ENCODE data around the gene GRIN2B.

Gene GRIN2B

DNA sequence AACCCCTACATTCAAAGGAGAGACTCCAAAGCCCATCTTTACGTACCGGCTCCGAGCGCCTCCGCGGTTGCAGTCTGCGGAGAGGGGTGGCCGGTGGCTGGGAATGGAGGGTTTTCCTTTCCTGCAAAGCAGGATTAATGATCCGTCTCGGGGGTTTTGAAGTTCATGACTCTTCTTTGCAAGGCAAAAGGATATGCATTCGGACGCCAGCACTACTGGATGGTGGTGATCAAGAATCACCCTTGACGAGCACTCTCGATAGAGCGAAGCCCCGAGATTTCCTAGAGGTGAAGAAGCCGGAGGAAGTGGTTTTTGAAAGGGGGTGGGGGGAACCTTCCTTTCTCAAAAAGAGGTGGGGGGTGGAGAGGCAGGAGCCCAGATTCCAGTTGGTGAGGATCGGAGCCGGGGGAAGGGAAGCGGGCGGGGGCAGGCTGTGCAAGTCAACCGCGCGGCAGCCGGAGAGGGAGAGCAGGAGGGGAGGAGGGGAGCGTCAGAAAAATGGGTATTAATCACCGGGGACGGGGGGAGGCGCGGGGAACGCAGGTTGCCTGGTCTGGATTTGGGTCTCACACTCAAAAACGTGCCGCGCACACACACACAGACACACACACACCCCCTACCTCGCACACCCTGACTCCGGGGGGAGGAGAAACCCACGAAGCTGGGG, at the start of gene GRIN2B:
Gene GRIN2B (minus strand): TSS at position 307 of the 667 bp plus-strand sequence. CDS start 115,394 bp downstream, outside the sequence.
- peak; percentile 44 for DNase-seq (ENCODE audit: low read depth, low spot score)

DNA sequence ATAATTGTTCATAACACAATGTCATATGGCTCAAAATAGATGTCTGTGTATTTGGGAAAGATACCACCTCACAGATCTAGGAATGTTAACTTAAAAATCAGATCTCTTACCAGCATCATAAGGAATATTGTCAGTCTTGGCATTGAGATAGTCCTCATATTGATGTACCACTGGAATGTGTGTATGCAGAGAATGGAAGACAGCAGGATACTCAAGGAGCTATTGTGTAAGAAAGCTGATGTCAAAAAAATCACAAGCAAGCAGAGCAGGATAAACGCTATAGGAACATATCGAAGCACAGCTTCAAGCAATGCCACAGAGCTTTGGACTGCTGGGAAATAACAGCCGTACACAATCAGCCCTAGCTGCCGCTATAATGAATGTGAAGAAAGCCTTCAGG, 45.1 kb upstream of the GRIN2B start:
- DNase-seq (ENCODE audit: low read depth, low spot score) = no peak

DNA sequence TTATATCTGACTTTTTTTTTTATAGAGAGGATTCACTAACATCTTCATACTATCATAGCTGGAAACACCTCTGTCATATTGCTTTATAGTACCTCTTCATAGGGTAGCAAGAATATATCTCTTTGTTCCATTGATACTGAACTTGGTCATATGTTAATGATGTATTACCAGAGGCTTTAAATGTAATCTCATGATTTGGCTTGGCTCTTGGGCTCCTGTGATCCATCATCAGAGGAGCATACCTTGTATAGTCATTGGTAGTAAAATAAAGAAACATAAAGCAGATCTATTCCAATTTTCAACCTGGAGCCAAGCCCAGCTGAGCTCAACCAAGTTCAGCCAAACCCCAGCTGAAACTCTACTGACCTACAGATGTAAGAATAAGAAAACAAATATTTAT, 43.2 kb upstream of the GRIN2B start:
- no peak for DNase-seq (ENCODE audit: low read depth, low spot score)

DNA sequence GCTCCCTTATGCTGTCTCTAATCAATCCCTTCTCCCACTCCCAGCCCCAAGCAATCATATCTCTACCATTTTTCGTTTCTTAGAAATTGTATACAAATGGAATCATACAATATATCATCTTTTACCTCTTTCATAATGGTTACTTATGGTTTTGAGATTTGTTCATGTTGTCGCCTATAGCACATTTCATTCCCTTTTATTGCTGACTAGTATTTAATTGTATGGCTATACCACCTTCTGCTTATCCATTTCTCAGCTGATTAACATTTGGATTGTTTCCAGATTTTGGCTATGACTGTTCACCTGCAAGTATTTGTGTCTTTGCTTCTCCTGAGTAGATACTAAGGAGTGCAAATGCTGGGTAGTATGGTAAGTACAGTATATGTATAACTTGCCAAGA, 36.7 kb upstream of the GRIN2B start:
- DNase-seq (ENCODE audit: low read depth, low spot score) = no peak

DNA sequence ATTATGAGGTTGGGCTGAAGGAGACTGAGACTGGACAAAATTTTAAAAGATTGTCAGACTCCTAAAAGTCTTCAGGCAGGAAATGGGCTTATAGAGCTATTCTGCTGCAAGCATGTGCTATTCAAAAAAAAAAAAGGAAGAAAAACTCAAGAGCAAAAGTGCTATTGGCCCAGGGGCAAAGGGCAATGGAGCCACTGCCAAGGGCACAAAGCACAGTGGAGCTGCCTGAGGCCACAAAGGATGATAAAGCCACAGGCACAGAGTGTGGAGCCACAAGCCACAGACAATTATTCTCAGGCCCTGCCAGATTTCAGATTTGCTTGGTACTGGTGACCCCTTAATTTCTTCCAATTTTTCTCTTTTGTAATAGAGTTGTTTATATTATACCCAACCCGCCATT, 29.6 kb upstream of the GRIN2B start:
- DNase-seq (ENCODE audit: low read depth, low spot score) = no peak

DNA sequence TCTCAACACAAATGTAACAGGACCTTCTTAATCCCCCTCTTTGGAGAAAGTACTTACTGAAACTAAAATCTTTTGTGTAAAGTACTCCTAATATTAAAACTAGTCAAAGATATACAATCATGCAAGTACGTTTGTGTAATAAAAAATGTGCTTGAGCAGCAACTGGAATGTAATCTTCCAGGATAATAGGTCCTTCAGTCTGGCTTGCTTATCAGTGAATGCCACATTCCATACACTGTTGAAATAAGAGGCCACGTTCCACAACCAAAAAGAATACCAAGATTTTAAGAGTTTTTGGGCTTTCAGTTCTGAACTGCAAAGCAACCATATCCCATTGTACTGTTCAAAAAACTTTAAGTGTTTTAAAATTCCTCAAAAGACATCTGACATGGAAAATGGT, 26.2 kb upstream of the GRIN2B start:
- no peak for DNase-seq (ENCODE audit: low read depth, low spot score)

DNA sequence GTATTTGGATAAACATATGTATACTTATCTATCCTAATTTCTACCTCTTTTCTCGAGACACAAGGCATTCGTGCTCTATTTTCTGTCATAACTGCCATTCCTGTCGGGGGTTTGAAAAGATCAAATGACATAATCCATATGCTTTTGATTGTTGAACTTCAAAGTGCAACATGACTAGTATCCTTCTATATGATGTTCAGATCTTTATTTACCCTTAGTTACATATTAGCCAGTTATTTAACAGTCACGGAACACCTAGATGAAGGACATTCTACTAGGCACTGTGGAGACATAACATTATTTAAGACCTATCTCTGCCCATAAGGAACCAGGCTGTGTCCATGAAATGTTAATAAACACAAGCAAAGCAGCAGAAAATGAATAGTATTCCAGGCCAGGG, 11.2 kb upstream of the GRIN2B start:
- DNase-seq (ENCODE audit: low read depth, low spot score) = no peak

DNA sequence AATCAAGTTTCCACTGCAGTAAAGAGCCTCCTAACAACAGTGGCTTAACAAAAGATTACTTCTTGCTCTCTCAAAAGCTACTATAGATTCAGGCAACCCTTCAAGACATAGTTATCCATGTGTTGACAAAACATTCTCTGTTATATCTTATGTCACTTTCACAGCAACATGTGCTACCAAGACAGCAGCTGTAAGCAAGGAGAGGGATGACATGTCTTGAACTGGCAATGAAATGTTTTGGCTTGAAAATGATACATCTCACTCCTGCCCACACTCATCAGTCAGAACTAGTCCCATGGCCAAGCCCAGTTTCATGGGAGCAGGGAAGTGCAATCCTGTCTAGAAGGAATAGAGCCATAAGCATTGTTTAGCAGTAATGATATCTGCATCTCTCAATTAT, 10.7 kb upstream of the GRIN2B start:
- DNase-seq (ENCODE audit: low read depth, low spot score) = no peak

DNA sequence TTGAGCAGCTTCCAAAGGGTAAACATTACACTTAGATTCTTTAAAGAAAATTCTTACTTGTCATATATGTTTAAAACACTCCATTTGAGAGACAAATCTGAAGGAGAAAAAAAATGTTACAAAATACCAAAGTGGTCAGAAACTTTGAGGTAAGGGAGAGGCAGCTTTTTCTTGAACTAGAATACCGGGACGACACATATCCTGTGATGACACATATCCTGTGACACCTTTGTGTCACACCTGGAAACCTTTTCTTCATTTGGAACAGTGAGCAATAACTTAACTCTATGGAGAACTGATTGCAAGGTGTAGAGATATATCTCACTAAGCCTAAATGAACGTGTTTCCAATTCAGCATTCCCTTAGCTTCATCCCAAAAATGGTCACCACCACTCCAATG, 4.6 kb upstream of the GRIN2B start:
- no peak for DNase-seq (ENCODE audit: low read depth, low spot score)

DNA sequence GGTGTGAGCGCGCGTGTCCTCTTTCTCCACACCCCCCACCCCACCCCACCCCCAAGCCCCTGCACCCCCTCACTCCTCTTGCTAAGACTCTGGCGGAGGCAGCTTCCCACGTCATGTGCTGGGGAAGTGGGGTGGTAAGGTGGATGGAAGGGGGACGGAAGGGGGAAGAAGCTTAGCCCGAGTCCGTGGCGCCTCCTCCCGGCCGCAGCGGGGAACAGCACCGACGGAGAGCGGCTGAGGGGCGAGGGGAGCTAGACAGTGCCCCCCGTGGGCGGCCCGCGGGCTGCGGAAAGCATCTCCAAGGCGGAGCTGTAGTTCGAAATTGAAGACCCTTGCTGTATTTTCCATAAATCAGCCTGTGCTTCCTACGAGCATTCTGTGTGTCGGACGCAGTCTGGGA, 588 bp upstream of the GRIN2B start:
- peak; percentile 70 for DNase-seq (ENCODE audit: low read depth, low spot score)

DNA sequence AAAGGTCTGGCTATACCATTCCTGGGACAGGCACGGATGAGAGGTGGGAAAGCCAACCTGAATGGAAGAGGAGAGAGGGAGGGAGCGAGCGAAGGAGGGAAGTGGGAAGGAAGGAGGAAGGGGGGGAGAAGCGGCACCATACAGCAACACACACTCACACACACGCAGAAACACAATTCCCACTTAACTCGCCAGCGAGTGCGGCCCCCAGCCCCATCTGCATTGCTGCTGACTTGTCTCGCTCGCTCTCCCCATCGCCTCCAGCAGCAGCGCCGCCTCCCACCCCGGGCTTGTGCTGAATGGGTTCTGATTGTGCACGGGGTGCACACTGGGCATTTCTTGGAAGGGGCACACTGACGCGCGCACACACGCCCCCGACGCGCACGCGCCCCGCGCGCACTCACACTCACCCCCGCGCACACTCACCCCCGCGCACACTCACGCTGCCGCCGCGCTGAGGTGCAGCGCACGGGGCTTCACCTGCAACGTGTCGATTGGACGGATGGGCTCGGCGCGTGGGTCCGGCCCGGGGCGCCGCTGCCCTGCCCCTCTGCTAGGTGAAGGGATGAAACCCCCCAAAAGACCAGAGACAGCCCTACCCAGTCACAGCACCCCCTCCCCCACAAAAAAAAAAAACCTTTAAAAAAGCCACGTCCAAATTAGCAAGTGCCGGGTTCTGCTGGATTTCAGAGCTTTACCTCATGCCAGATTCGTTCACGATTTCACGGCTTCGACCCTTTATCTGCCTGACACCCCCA, 685 bp downstream of the GRIN2B start:
- DNase-seq (ENCODE audit: low read depth, low spot score) = peak; percentile 43

DNA sequence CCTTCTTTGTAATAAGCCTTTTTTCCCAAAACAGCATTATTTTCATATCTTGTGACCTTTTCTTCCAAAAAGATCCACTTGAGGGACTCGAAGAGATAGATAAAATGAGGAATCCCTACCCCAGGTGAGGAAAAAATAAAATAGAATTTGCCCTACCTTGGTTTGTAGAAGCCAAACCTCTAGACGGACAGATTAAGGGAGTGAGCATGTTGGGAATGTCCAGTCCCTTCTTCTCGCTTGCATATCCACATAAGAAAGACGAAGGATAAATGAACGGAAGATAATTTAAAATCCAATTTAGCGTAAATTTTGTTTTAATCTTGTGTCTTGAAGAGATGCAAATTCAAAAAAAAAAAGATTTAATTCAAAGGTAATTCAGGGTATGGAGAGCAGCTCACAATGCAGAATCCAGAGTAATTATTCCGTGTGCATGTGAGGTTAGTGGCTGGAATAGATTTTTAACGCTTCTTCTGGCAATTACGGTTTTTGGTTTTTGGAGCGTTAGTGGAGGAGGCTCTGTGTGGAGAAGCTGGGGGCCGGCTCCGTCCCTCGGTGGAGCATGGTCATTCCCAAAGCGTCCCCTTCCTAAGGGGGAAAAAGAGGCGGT, 1.5 kb downstream of the GRIN2B start:
- DNase-seq (ENCODE audit: low read depth, low spot score) = peak; percentile 14

DNA sequence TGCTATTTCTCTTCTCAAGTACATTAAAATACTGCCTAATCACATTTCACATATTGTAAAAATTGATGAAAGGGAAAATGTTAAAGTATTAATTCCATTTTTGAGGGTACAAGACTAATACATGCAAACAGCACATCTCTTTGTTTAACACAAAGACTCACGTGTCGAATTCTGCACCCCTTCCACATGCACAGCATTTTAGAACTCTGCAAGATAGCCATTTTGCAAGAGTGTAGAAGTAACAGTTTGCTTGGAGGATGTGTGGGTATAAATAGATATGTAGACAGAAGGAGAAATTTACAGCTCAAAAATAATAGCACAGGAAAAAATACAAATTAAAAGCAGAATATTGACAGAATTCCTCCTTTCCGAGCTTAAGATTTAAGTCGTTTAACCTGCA, 2.5 kb downstream of the GRIN2B start:
- no peak for DNase-seq (ENCODE audit: low read depth, low spot score)

DNA sequence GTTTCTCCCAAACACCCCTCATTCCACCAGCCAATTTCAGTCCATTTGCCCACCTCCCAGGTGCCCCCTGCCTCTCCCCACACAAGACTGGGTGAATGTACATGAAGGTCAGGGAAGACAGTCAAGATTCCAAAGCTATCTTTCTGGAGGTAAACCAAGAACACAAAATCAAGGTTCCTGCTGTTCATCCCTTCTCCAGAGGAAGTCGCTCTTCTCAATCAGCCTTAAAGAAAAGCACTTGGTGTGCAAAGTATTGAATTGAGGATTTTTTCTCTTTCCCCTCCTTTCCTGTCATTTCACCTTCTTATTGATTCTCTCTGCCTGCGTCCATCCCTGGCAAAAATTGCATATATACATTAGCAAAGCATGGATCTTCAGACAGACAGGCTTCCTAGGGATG, 4.5 kb downstream of the GRIN2B start:
- DNase-seq (ENCODE audit: low read depth, low spot score) = no peak

DNA sequence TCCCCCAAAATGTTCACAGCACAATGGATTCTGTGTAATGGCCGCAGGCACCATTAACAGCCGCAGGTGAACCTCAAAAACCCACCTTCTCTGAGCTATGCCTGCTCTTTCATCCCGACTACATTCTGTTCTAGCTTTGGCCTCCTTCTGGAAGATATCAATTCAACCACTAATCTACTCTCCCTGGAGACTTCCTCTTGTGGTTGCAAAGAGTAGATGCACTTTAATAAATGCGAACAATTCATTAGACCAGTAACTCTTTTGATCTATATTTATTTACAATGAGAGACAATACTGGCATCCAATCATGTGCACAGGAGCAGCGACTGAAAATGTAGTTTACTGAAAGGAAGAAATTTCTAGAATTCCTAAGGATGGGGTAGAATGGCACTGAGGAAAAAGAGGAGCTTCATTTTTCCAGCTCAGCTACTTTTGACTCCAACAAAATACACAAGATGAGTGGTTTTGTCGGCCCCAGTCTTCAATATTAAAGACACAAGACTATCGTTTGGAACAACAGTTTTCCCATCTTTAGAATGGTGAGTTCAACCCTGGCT, 5.3 kb downstream of the GRIN2B start:
- DNase-seq (ENCODE audit: low read depth, low spot score) = peak; percentile 37

DNA sequence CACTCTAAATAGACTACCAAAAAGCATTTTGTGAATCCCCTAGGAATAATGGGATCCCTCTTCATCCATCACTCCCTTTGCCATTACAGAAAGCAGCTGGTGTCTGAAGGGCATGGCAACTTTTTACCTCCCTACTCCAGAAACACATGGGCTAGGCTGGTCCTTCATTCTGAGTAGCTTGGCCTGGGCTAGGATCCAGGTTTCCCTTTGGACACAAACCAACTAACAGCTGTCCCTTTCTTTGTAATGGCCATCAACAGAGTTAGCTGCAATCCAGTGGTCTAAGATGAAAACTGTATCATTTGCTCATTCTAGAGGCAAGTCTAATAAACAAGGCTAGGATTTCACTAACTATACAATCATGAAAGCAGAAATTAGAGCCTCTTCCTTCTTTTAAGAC, 7.4 kb downstream of the GRIN2B start:
- DNase-seq (ENCODE audit: low read depth, low spot score) = peak; percentile 29

DNA sequence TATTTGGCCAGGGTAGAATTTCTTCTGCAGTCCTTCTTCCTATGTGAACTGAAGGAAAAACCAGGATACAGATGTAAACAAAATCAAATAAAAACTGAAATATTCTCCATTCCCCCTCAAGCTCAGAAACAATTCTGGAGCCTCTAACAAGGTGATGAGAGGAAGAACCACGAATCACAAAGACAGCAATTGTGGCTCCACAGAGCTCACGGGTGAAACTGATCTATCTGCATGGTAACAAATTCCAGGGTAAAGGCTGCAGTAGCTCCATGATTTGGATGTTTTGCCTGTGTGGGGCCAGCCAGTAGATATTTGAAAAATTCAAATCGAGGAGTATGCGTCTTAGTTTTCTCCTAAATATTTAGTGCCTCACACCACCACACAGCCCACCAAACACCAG, 10.6 kb downstream of the GRIN2B start:
- no peak for DNase-seq (ENCODE audit: low read depth, low spot score)

DNA sequence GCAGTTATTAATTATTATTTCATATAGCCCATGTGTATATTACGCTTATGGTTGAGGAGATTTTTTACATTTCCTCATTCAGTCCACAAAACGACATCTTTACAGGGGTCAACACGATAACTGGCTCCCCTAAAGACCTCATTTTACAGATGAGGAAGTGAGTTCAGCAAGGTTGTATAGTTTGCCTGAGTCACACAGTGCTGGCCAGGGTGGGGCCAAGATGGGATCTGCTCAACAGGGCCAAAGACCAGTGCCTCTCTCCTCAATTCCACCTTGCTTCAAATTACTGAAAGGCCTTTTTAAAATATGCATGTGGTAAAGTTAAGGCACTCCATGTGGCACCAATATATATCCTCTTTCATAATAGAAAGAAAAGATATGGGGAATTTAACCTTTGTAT, 13.1 kb downstream of the GRIN2B start:
- DNase-seq (ENCODE audit: low read depth, low spot score) = no peak

DNA sequence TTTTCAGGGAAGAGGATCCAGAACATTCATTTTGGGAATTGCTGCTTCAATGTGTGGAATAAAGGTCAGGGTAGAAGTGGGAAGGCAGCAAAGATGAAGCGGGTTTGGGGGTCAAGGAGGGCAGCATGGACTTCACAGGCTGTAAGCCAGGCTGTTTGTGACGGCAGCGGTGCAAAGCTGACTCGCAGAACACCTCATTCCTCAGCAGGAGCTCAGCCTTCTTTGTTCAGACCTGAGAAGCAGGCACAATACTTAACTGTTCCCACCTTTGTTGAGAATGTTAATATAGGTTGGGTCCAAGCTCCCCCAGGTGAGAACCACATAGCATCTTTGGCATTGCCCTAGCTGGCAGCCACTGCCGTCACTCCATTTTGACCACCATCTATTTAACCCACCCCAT, 16.7 kb downstream of the GRIN2B start:
- DNase-seq (ENCODE audit: low read depth, low spot score) = no peak

DNA sequence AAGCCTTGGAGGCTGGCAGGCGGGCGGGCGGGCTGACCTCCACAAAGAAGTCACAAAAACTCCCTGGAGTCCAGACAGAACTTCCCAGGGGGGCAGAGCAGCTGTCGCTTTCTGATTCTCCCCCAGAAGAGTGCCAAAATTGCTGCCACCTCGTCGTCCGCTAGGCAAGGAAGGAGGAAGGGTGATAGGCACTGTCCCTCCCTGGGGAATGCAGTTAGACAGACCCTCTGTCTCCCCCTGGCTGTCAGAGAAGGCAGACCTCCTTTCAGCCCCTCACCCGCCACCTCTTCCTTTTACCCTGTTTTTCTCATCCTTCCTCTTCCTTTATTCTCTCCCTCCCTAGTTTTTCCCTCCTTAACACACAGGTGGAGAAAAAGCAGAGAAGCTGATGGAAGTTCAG, 18.7 kb downstream of the GRIN2B start:
- no peak for DNase-seq (ENCODE audit: low read depth, low spot score)

DNA sequence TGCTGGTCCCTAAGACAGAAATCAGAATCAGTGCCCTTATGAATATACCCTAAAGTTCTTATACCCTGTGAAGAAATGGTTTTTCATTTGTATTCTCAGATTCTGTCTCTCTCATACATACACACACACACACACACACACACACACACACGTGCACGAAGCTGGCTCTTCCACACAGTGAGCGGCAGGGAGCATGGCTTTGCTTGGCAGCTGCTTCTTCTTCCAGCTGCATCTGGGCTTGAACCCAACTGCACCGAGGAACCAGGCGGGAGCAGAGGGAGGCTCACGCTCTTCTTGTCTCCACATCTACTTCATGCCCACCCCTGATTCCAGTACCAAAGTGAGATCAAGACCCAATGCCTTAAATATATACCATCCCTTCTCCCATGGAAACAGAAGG, 19.4 kb downstream of the GRIN2B start:
- DNase-seq (ENCODE audit: low read depth, low spot score) = no peak

DNA sequence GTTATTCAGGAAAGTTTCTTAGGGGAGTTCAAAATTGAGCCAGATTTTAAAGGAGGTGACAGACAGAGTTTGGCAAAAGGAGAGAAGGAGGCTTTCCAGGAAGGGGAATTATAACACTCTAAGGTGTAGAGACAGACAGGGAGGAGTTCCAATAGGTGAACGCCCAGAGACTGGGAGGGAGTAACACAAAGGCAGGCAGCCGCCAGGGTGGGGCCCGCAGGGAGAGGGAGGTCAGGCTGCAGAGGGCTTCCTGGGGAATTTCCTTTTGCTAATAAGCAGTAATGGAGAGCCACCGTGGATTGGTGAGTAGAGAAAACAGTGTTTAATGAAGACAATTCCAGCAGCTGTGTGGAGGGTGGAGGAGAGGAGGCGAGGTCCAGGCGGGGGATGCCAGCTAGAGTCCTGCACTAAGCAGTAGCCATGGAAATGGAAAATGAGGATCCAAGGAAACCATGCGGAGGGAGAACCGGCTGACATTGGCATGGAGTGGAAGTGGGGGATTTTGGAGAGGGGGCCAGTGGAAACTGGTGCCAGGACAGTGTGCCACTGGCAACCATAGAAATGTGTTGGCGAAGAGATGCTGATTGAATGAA, 22.2 kb downstream of the GRIN2B start:
- no peak for DNase-seq (ENCODE audit: low read depth, low spot score)
